DND-41 (cell line): ENCODE results near the gene SOX5.

ENCODE experiments used
- ATAC-seq: fragments of 200-7000 bp; cut with Tn5 transposase; 3 replicates; pipeline ENCODE4 v1.9.1; 2021; ENCODE audit warnings: low read depth; ENCODE audit not compliant: insufficient read depth
- DNase-seq: peaks from one replicate; pipeline ENCODE4 v3.0.0-alpha.2; 2020
- H2AFZ ChIP-seq: 2 replicates; pipeline ENCODE4 v1.6.0; 2012; ENCODE audit warnings: low read depth, low read length
- H3K27ac ChIP-seq: 2 replicates; pipeline ENCODE4 v1.5.1; 2012; ENCODE audit warnings: low read length, inconsistent platforms
- H3K27me3 ChIP-seq: fragments of 200-600 bp; sonication (generic); 2 replicates; pipeline ENCODE4 v1.6.0; 2012; ENCODE audit warnings: low read length, mild to moderate bottlenecking, inconsistent platforms; ENCODE audit not compliant: insufficient read depth, poor library complexity
- H3K36me3 ChIP-seq: 2 replicates; pipeline ENCODE4 v1.5.1; 2012; ENCODE audit warnings: low read length, inconsistent platforms; ENCODE audit not compliant: insufficient read depth
- H3K4me1 ChIP-seq: 2 replicates; pipeline ENCODE4 v1.5.1; 2012; ENCODE audit warnings: mild to moderate bottlenecking, low read length; ENCODE audit not compliant: insufficient read depth
- H3K4me2 ChIP-seq: 2 replicates; pipeline ENCODE4 v1.6.0; 2012; ENCODE audit warnings: mild to moderate bottlenecking, moderate library complexity, low read length, inconsistent platforms; ENCODE audit not compliant: insufficient read depth
- H3K4me3 ChIP-seq, 2 experiments: fragments of 200-600 bp in 1 of 2; shearing (Covaris generic) in 1 of 2; 2 replicates each; pipeline ENCODE4 v1.5.1; 2012 to 2016; ENCODE audit warnings: inconsistent platforms in 2 of 2, low read length in 2 of 2, mild to moderate bottlenecking in 2 of 2, low read depth in 1 of 2, moderate library complexity in 1 of 2
- H3K79me2 ChIP-seq: 2 replicates; pipeline ENCODE4 v1.6.0; 2012; ENCODE audit warnings: low read length, inconsistent platforms; ENCODE audit not compliant: insufficient read depth
- H3K9ac ChIP-seq: 2 replicates; pipeline ENCODE4 v1.6.0; 2012; ENCODE audit warnings: low read depth, mild to moderate bottlenecking, inconsistent platforms, low read length, moderate library complexity
- H3K9me3 ChIP-seq: 2 replicates; pipeline ENCODE4 v1.5.1; 2012; ENCODE audit warnings: low read length, moderate library complexity, mild to moderate bottlenecking, inconsistent platforms; ENCODE audit not compliant: insufficient read depth, severe bottlenecking
- H4K20me1 ChIP-seq: 2 replicates; pipeline ENCODE4 v1.6.0; 2012; ENCODE audit warnings: low read length; ENCODE audit not compliant: insufficient read depth
- CTCF ChIP-seq: IDR thresholded peaks from 2 replicates; pipeline ENCODE4 v1.5.1; 2012; ENCODE audit warnings: borderline replicate concordance, low read length, moderate library complexity, mild to moderate bottlenecking; ENCODE audit not compliant: poor library complexity, severe bottlenecking; ENCODE audit errors: extremely low read depth
- EZH2 ChIP-seq: IDR thresholded peaks from 3 replicates; pipeline ENCODE4 v1.6.1; 2012; ENCODE audit warnings: borderline replicate concordance, low read depth, mild to moderate bottlenecking, moderate library complexity, low read length, inconsistent platforms; ENCODE audit not compliant: severe bottlenecking

The SOX5 gene

GRCh38 chr12:23707270-23707669, 242.2 kb downstream of the SOX5 start:
- no peak overlapping the region for H3K4me3 ChIP-seq
- no peaks in the 10 kb centered on the region for H3K4me1 ChIP-seq
- H3K36me3 ChIP-seq: no peaks in the 10 kb centered on the region
- H2AFZ ChIP-seq: no peak overlapping the region
- no peaks in the 10 kb centered on the region for H3K79me2 ChIP-seq
- no peaks in the 10 kb centered on the region for H3K27me3 ChIP-seq
- ATAC-seq (no peak), DNase-seq (no peak)
- no peak for TF ChIP-seq EZH2
- TF ChIP-seq CTCF: no peak
- no peaks in the 10 kb centered on the region for H4K20me1 ChIP-seq
- no peak overlapping the region for H3K9ac ChIP-seq
- no peak overlapping the region for H3K4me2 ChIP-seq
- no peaks in the 10 kb centered on the region for H3K9me3 ChIP-seq
- no peak overlapping the region for H3K27ac ChIP-seq

GRCh38 chr12:23704992-23705943, 244.2 kb downstream of the SOX5 start:
- no peaks in the 10 kb centered on the region for H4K20me1 ChIP-seq
- H3K4me2 ChIP-seq: no peak overlapping the region
- no peaks in the 10 kb centered on the region for H3K36me3 ChIP-seq
- no peak overlapping the region for H2AFZ ChIP-seq
- H3K9me3 ChIP-seq: no peaks in the 10 kb centered on the region
- no peaks in the 10 kb centered on the region for H3K4me1 ChIP-seq
- no peak overlapping the region for H3K27ac ChIP-seq
- DNase-seq (no peak), ATAC-seq (no peak)
- no peak overlapping the region for H3K4me3 ChIP-seq
- H3K27me3 ChIP-seq: no peaks in the 10 kb centered on the region
- no peak overlapping the region for H3K9ac ChIP-seq
- TF ChIP-seq EZH2 (no peak), CTCF (no peak)
- no peaks in the 10 kb centered on the region for H3K79me2 ChIP-seq

- no peaks in the 10 kb centered on the region for H3K36me3 ChIP-seq
- no peaks in the 10 kb centered on the region for H3K79me2 ChIP-seq
- H3K4me2 ChIP-seq: no peak overlapping the region
- TF ChIP-seq EZH2 (no peak), CTCF (no peak)
- no peak overlapping the region for H3K4me3 ChIP-seq
- H3K4me1 ChIP-seq: no peaks in the 10 kb centered on the region
- no peaks in the 10 kb centered on the region for H3K27me3 ChIP-seq
- H4K20me1 ChIP-seq: no peaks in the 10 kb centered on the region
- no peak overlapping the region for H3K9ac ChIP-seq
- H2AFZ ChIP-seq: no peak overlapping the region
- no peak overlapping the region for H3K27ac ChIP-seq
- ATAC-seq (no peak), DNase-seq (no peak)
- no peaks in the 10 kb centered on the region for H3K9me3 ChIP-seq
Measured at GRCh38 chr12:23703051-23703450, 246.4 kb downstream of the SOX5 start.
